LoVo (cell line): Measurements from ENCODE around the gene EPS8L2.

ENCODE experiments used
- DNase-seq: peaks from one replicate; pipeline ENCODE4 v3.0.0-alpha.2; 2016; ENCODE audit warnings: low spot score

The EPS8L2 gene

DNA sequence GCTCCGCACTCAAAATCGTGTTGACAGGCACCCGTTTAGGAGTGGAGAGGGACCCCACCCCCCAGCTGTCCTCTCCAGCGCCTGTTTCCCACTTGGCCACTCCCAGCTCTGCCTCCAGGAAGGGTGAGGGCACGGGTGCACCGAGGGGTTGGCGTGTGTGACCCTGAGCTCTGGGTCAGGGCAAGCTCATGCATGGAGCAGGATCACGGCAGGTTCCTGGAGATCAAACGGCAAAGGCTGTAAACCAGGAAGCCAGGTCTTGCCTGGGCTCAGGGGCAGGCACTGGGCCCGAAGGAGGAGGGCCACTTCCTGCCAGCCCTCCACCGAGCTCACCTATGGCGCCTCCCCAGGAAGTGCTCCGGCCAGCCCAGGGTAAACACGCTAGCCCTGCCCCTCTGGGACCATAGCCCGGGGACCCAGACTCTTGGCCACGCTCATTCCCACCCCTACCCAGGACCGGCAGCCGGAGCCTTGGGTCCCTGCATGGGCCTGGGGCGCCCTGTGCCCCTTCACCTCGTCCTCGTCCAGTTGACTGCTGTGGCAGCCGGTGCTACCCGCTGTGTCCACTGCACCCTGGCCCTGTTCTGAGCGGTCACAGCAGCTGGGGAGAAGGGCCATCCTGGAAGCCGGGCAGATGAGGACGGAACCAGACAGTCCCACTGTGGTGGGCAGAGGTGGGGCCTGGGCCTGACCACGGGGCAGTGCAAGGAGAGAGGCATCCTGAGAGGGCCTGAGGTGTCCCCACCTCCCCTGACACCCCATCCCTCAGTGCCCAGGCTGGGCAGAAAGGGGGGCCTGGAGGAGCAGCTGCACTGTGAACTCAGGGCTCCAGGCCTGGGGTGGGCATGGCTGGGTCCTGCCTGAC, 1.0 kb upstream of the EPS8L2 start:
- no peak for DNase-seq

DNA sequence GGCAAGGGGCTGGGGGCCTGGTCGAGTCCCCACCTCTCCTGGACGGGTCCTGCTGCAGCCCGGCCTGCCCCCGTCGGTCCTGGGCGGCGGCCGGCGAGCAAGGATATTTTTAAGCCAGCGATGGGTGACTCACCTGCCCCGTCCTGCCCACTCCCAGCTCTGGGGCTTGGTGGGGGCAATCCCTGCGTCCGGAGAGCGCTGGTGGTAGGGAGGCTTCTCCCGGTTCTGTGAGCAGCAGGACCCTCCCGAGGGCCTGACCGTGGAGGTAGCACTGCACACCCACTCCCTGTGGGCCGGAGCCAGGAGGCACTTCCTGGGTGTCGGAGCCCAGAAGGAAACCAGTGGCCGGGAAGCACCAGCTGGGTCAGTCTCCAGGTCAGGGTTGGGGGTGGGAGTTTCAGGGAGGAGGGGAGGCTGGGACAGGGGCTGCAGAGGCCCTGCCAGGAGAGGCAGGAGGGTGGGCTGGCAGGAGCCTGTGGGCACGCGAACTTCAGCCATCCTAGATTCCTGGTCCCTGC, 467 bp downstream of the EPS8L2 start:
- DNase-seq, result peak; percentile 41

DNA sequence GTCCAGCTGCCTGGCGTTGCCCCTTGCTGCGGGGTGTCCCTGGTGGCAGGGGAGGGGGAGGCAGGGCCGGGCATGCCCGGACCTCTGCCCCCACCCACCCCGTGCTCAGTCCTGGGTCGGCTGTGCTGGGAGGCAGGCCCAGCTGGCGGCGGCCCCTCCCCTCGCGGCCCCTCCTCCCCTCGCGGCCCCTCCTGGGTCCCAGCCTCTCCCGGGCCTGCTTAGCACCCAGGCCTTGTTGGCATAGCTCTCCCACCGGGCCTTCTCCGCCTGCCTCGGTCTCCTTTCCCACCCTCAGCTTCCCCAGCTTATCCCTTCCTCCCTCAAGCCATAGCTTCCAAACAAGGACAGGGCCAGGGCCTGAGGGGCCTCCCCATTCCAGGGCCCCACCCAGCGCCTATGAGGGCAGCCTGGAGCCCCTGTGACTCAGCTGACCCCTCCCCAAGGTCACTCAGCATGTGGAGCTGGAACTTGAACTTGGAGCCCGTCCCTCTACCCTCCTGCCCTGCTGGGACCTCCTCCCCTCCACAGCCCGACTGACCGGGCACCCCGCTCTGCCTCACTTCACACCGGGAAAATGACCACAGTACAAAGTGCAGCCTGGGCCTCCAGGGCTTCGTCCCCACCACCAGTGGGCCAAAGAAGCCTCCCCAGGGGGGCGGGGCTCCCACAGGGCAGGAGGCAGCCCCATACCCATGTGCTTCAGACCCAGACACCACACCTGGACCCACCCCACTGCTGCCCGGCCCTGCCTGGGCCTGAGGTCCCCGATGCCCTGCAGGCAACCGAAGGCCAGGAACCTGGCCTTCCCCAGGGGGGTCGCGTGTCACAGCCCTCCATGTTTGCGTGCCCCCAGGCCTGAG, 1.2 kb downstream of the EPS8L2 start:
- DNase-seq, result peak; percentile 41

DNA sequence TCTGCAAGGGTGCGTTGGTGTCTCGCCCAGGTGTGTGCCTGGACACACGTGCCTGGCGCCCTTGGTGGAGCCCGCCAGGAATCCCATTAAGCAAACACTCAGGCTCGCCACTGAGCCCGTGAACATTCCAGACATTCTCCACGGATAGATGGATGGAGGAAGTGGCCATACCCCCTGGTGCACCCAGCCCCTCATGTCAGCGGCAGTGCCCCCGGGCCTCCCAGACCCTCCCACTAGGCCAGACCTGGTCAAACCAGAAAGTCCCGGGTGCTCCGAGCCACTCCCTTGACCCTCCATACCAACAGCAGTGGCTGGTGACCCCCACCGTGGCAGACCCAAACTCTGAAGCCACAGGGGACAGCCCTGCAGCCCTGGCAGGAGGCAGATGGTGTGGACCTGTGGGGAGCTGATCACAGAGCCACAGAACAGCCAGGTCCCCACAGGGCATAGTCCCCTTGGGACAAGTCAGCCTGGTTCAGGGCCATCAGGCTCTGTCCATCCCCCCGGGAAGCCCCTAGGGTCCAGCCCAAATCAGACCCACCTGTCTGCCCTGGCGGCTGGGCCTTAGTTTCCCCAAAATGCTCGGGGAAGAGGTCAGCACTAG, 1.9 kb downstream of the EPS8L2 start:
- peak; percentile 20 for DNase-seq

DNA sequence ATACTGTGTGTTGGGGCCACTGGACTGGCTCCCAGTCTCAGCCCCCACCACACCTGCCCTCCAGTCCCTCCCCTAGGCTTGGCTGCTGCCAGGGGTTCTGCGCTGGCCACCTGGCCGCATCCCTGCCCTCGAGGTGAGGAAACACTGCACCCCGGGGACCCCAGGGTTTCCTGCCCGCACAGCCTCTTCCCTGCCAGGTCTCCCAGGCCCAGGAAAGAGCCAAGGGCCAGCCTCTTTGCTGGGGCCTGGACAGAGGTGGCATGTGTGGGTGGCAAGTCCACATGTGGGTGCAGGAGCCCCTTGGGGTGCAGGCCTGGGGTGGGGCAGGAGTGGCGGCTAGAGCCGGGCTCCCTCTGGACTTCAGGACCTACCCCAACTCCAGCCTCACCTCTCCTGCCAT, 2.5 kb downstream of the EPS8L2 start:
- no peak for DNase-seq

DNA sequence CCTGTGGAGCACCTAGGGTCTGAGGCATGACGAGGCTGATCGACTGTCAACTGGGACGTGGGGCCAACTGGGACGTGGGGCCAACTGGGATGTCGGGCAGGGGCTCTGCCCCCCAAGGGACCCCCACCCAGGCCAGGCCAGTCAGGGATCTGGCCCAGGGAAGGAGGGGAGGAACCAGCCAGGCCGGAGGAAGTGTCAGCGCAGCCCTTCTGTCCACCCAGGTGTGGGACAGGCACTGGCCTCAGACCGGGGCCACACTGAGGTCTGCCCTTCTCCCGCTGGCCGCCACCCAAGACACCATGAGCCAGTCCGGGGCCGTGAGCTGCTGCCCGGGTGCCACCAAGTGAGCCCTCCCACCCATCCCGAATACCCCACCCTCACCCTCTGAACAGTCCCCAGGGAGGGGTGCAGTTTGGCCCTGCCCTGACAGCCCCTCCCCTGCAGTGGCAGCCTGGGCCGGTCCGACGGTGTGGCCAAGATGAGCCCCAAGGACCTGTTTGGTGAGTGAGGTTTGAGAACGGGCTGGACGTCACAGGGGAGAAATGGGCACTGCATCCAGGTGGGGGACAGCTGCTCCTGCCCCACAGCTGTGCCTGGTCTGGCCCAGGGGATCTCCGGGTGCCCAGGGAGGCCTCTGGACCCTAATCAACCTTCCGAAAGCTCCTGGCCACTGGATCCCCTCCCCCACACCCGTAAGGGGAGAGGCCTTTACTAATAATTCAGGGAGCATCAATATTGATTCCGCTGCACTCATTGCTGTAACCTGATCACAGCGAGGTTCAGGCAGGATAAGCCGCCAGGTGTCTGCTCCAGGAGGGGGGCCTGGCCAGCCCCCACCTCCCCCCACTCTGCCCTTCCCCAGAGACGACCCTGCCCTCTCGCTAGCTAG, 3.3 kb downstream of the EPS8L2 start:
- DNase-seq, result no peak

DNA sequence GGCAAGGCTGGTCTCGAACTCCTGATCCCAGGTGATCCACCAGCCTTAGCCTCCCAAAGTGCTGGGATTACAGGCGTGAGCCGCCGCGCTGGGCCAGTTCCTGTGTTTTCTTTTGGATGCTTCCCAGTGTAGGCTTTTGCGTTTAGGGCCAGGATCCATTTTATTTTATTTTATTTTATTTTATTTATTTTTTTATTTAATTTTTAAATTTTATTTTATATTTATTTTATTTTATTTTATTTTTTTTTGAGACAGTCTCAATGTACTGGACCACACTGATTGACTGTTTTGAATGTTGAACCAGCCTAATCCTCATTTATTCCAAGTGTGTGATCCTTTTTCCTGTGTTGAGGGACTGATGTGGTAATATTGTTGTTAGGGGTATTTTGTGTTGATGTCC, 8.4 kb downstream of the EPS8L2 start:
- DNase-seq, result no peak

DNA sequence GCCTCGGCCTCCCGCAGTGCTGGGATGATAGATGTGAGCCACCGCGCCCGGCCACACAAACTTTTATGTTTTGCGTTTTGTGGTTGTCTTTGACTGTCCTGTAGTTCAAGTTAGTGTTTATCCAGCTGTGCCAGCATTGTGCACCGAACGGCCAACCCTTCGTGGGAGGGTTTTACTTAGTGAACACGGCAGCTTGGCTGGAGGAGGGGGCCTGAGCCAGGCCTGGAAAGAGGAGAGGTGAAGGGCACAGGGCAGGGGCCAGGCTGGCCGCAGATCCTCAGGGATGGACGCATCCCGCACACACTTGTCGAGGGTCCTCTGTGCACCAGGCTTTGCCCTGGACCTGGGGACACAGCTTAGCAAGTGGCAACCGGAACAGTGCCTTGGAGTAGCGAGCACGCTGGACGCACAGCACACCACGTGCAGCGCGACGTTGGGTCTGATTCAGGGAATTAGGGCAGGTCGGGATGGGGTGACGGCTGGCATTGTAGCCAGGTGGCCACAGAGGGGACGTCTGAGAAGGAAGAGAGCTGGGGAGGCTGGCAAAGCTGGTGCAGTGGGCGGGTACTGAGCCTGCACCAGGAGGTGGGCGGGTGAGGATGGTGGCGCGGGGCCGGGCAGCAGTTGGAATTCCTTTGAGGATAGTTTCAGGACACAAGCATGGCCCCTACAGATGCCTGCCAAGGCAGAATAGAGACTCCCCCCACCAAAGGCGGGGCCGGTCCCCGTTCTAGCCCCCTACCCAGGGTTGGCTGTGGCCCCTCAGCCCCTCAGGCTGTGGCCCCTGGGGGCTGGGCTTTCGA, 13.4 kb downstream of the EPS8L2 start:
- no peak for DNase-seq

DNA sequence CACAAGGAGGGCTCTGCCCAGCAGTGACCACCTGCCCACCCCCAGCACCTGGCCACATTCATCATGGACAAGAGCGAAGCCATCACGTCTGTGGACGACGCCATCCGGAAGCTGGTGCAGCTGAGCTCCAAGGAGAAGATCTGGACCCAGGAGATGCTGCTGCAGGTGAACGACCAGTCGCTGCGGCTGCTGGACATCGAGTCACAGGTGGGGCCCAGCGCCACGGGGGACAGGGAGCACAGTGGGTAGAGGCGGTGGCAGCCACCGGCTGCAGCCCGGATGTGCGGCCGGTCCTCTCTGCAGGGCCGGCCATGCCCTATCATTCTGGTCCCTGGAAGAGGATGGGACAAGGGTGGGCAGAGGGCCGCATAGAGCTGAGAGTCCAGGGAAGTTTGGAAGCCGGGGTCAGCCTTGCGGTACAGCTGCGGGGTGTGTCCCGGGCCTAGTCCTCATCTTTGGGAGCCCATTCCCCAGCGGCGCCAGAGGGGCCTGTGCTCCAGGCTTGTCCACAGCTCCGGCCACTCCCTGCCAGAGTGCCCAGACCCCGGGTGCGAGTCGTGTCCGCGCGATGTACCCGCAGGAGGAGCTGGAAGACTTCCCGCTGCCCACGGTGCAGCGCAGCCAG, 14.1 kb downstream of the EPS8L2 start:
- no peak for DNase-seq

DNA sequence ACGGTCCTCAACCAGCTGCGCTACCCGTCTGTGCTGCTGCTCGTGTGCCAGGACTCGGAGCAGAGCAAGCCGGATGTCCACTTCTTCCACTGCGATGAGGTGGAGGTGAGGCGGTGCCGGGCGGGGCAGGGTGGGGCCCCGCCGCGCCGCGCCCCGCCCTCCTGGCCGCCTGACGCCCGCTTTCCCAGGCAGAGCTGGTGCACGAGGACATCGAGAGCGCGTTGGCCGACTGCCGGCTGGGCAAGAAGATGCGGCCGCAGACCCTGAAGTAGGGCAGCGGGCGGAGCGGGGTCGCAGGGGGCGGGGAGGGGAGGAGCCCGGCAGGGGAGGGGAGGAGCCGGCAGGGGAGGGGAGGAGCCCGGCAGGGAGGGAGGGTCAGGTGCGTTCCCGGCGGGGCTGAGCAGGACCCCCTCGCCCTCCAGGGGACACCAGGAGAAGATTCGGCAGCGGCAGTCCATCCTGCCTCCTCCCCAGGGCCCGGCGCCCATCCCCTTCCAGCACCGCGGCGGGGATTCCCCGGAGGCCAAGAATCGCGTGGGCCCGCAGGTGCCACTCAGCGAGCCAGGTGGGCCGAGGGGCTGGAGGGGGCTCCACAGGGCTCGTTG, 14.7 kb downstream of the EPS8L2 start:
- no peak for DNase-seq

DNA sequence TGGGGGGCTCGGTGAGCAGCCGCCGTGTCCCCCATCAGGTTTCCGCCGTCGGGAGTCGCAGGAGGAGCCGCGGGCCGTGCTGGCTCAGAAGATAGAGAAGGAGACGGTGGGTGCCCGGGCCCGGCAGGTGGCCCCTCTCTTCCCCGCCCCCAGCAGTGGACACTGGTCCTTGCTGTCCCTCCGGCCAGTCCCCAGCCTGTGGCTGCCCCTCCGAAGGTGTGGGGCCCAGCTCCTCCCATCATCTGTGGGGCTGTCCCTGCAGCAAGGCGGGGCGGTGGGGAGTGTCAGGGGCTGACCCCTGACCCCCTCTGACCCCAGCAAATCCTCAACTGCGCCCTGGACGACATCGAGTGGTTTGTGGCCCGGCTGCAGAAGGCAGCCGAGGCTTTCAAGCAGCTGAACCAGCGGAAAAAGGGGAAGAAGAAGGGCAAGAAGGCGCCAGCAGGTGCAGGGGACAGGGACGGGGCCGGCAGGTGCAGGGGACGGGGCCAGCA, 15.3 kb downstream of the EPS8L2 start:
- DNase-seq, result no peak

DNA sequence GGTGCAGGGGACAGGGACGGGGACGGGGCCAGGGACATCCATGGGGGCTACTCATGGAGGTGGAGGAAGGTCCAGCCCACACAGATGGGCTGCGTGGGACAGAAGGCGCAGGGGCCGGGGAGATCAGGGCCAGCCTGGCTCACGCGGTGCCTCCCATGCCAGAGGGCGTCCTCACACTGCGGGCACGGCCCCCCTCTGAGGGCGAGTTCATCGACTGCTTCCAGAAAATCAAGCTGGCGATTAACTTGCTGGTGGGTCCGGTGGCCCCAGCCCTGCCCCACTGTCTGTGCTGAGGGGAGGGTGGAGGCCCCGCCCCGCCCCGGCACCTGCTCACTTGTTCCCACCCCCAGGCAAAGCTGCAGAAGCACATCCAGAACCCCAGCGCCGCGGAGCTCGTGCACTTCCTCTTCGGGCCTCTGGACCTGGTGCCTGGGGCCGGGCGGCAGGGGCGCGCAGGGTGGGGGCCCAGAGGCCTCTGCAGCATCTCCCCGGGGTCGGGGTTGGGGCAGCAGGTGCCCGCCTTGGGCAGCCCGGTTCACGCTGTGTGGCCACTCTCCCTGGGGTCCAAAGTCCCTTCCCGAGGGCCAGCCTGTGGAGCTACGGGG, 15.8 kb downstream of the EPS8L2 start:
- no peak for DNase-seq

DNA sequence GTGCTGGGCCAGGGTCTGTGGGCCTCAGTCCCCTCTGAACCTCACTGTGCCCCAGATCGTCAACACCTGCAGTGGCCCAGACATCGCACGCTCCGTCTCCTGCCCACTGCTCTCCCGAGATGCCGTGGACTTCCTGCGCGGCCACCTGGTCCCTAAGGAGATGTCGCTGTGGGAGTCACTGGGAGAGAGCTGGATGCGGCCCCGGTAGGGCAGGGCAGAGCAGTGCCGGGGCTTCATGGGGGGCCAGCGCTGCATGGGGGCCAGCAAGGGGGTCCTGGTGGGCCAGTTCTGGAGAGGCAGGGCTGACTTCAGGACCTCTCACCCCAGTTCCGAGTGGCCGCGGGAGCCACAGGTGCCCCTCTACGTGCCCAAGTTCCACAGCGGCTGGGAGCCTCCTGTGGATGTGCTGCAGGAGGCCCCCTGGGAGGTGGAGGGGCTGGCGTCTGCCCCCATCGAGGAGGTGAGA, 16.3 kb downstream of the EPS8L2 start:
- DNase-seq, result no peak

DNA sequence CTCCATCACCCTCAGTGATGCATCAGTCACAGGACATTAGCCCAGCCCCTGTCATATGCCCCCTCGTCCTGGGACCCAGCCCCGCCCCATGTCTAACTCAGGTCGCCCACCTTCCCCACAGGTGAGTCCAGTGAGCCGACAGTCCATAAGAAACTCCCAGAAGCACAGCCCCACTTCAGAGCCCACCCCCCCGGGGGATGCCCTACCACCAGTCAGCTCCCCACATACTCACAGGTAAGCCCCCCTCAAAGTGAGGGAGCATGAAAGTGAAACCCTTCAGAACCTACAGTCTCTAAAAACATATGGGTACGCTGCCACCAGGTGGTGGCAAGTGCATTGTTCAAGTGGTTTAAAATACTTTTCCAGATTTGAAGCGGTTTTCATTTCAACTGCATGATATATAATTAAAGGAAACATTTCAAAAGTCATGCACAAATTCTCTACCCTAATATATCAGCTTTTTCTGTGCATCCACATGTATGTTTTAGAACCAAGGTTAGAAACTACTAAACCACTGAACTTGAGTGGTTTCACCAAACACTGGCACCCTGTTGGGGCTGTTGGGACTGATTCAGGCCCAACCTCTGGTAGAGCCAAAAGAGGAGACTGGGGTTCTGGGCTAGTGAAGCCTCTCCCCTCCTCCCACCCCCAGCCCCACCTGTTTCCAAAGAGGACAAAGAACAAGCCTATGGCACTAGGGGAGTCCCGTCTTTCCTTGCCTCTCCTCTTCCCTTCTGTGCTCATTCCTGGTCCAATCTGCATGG, 17.3 kb downstream of the EPS8L2 start:
- peak; percentile 33 for DNase-seq

DNA sequence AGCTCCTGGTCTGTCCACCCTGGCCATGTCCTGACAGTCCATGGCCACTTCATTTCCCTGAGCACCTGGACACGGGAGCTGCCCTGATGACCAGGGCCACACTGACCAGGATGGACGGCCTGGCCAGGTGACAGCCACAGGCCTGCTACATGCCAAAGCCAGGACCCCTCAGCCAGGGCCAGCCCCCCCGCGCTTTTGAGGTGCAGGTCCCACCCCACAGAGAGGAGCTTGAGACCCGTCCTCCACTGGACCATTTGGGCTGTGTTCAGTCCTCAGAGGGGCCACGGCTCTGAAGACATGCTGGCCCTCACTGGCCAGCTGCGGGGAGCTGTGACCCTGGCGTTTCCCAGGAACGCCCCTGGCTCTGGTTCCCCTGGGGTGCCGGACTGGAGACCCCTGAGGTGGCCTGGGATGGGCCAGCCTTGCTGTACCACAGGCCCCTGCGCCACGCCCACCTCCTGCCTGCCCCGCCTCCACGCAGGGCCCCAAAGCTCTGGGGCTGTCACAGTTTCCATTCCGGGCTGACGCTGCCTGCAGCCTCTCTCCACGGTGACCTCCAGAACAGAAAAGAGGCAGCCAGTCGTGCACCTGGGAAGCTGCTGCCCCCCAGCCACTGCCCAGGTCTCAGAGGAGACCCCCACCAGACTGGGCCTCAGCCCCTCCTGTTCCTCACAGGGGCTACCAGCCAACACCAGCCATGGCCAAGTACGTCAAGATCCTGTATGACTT, 18.2 kb downstream of the EPS8L2 start:
- DNase-seq, result no peak

DNA sequence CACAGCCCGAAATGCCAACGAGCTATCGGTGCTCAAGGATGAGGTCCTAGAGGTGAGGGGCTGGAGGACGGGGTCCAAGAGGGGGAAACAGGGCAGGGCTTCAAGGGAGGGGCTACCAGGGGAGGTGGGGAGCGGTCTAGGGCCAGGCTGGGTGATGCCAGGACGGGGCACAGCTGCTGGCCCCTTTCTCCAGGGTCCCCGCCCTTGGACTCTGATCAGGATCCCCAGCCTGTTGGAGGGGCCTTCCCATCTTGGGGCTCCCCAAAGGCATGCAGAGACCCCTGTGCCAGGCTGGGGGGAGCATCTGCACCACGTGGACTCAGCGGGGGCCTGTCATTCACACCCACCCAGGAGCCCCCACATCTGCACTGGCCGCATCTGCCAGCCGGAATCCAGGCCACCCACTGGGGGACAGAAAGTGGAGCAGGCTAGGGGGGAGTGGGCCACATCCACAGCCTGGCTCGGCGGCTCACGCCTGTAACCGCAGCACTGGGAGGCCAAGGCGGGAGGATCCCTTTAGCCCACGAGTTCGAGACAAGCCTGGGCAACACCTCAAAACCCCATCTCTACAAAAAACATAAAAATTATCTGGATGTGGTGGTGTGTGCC, 18.9 kb downstream of the EPS8L2 start:
- no peak for DNase-seq

DNA sequence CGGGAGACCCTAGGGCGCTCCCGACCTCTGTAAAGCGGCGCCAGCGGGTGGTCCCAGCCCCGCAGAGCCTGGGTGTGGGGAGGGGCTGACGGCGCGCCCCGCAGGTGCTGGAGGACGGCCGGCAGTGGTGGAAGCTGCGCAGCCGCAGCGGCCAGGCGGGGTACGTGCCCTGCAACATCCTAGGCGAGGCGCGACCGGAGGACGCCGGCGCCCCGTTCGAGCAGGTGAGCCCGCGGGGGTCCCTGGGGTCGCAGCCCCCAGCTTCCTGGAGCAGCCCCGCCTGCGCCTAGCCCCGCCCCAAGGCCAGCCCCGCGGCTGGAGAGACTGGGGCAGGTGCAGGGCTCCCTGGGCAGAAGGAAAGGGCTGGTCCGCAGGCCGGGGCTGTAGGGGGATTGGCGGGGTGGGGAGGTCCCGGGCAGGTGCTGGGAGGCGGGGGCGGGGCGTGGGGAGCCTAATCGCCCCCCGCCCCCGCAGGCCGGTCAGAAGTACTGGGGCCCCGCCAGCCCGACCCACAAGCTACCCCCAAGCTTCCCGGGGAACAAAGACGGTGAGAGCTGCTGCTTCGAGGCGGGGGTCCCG, 19.7 kb downstream of the EPS8L2 start:
- DNase-seq, result no peak
